ENCODE measurements around the gene WDFY4.

WDFY4 gene

DNA sequence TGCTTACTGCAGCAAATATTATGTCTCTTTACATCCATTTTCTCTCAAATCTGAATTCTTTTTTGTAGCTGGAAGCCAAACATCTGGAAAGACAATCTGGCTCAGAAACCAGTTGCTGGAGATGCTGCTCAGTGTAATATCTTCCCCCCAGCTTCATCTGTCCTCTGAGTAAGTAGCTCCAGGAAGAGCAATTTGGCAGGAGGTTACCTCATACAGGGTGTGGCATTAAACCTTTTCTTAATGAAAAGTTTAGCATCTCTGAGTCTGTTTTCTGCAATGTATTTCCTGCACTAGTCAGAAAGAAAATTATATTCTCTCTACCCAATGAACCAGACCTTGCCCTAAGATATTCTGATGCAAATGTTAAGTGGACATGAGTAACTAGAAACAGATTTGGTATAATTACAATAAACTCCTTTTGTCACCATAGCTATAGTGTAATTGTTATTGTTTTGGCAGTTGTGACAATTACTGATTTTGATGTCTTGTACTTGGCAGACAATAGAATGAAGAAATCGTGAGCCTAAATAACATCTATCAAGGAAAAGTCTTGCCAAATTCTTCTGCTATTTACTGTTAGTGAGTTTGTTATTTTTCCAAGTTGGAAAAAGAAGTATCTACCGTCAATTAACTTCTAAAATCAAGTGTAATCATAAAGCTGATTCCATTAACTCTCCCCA is 123.3 kb downstream of the WDFY4 start:
- DNase-seq, result no peak

DNA sequence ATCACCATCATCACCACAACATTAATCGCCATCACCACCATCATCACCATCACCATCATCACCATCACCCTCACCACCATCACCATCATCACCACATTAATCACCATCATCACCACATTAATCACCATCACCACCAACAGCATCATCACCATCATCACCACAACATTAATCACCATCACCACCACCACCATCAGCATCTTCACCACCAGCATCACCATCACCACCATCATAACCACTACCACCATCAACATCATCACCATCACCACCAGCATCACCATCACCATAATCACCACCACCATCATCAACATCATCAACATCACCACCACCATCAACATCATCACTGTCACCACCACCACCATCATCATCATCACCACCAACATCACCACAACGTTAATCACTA is 124.6 kb downstream of the WDFY4 start:
- DNase-seq, result no peak

DNA sequence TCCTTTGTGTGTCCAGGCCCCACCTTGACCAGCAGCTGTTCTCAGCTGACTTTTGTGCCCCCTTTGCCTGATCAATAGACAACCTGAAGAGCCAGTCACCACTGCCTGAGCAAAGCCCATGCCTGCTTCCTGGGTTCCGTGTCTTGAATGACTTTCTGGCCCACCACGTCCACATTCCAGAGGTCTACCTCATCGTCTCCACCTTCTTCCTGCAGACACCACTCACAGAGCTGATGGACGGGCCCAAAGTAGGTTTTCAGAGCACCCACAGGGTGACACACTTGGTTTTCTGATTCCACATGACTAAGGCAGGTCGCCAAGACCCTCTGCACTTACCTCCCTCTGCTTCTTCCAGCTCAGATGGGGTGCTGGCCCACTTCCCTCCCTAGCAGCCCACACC is 126.8 kb downstream of the WDFY4 start:
- DNase-seq, result no peak

DNA sequence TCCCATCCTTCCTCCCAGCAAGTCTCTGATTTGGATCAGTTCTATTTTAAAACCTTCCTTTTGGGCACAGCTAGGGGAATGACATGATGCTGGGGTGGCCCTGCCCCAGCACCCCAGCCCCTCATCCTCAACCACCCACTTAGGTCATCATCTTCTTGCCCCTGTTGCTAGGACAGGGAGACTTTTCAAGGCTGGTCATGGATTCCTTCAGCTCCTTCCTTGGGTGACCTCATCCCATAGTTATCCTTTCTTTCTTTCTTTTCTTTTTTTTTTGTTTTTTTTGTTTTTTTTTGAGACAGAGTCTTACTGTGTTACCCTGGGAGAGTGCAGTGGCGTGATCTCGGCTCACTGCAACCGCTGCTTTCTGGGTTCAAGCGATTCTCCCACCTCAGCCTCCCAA is 127.2 kb downstream of the WDFY4 start:
- no peak for DNase-seq

DNA sequence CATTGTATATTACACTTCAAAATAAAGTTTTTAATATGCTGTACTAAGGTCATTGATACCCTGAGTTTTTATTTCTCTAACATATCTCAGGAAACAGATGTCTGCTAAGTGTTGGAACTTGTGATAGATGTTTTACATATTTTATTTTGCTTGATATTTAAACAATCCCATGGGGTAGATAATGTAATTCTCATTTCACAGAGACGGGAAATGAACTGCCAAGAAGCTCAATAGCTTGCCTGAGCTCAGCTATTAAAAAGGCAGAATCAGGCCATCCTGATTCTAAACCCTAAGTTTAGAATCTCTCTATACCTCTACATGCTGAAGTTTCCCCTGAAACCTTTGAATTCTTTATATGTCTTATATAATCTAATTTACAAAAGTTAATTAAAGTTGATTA is 128.6 kb downstream of the WDFY4 start:
- DNase-seq, result no peak

DNA sequence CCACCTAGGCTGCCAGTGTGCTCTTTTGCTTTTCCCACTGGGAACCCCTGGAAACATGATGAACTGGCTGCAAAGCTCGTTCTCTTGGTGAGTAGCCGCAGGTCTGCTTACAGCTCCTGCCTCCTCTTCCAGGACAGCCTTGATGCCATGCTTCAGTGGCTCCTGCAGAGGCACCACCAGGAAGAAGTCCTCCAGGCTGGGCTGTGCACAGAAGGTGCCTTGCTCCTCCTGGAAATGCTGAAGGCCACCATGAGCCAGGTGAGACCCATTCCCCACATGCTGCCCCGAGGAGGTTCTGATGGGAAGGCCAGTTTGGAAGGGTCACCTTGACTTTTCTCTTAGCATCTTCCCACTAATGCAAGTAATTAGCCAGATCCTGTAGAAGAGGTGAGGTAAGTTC is 129.2 kb downstream of the WDFY4 start:
- no peak for DNase-seq

DNA sequence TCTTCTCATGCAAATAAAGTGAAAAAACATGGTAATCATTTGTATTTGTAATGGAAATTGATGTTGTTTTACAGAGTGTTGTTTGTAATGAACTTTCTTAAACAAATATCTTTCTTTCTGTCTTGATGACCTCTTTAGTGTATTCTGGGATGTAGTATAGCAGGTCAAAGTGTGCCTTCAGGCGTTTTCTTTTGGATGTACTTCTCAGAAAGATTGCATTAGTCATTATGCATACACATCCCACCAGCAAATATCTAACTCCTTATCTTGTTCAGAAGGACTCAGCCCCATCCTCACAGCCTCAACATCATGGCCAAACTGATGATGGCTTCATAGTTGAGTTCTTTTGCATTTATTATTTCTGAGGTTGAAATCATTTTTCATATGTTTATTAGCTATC is 130.3 kb downstream of the WDFY4 start:
- DNase-seq, result no peak

DNA sequence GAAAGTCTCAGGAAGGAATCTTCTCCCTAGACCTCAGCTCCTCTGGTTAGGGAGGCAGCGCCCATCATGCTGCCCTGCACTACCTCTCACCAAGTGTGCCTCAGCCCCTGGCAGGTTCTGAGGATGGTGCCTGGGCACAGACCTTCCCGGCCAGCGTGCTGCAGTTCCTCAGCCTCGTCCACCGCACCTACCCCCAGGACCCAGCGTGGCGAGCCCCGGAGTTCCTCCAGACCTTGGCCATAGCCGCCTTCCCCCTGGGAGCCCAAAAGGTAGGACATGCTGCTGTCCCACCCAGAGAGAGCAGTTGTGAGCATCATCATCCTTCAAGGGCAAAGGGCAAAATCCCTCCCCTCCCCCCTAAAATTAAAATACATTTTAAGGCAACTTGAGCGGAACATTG is 132.5 kb downstream of the WDFY4 start:
- DNase-seq, result no peak

DNA sequence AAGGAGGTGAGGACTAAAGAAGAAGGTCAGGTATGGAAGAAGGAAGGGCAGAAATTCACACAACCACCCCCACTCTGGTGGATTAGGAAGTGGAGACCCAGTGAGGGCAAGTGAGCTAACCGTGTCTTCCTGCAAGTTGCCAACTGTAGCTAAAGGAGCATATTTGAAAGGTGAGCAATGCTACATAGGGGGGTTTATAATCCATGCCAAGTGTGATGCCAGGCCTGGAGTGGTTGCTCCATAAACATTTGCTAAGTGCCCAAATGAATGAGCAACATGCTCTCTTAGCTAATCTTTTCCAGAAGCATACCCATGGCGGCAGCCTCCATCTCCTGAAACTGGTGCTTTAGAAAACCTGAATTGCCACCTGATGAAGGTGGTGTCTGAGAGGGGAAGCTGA is 133.4 kb downstream of the WDFY4 start:
- DNase-seq, result no peak

DNA sequence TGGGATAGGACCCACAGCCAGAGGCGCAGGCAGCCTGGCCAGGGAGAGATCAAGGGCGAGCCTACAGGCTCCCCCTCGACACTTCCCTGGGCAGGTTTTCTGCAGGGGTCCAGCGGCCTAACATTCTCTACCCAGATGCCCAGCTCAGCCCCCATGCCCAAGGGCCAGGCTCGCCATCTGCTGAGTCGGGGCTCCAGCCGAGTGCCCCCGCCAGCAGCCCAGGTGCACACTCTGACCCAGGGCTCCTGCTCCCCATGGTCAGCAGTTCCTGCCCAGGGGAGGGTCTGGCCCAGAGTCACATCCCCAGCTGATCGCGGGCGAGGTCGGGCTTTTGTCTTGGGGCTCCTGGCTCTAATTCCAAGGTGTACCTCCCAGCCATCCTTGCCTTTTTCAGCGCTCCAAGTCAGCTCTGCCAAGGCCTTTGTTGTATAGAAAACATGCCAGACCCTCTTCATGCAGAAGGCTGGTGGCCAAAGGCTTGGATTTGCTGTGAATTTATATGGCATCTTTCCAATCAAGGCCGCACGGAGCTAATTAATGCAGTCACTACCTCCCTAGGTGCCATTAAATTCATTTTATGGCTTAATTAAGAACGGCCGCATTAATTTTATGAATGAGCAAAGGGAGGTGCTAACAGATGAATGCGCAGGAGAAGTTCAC is 134.3 kb downstream of the WDFY4 start:
- no peak for DNase-seq

DNA sequence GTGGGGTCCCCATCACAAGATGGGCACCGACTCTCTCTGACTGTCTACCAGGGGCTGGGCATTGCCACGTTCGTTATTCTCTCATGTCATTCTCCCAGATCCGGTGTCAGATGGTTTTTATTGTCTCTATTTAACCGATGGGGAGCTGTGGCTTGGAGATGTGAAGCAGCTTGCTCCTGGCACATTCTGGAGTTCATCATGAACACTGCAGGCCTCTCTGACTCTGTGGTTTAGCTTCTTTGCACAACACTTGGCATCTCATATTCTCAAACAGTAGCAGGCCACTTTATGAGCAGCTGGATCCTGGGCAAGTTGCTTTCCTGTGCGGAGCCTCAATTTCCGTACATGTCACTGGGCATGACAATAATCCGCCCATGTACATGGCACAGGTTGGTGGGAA is 135.1 kb downstream of the WDFY4 start:
- no peak for DNase-seq

DNA sequence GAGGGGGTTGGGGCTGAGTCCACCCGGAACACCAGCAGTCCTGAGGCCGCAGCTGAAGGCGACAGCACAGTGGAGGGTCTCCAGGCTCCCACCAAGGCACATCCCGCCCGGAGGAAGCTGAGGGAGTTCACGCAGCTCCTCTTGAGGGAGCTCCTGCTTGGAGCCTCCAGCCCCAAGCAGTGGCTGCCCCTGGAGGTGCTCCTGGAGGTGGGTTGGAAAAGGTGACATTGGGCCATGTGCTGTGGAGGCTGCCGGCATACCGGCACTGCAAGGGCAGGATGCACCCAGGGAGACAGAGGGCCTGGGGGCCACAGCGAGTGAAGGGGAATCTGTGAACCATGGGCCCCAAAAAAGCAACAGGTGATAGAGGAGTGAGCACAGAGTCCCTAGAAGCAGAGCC is 135.6 kb downstream of the WDFY4 start:
- DNase-seq, result no peak

DNA sequence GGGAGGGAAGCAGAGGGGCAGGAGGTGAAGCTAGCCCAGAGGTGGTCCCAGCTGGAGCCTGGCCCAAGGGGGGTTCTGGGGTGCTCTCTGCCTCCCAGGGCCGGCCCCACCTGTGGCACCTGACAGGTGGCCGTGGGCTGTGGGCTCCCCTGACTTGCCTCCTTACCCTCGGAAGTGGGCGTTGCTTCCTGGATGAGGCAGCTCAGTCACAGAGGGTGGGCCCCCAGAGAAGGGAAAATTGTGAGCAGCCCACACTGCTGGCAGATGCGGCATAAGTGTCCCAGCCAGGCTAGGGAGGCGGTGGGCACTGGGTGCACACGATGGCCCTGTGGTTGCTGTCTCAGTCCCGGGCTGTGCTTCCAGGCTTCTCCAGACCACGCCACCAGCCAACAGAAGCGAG is 136.0 kb downstream of the WDFY4 start:
- DNase-seq, result no peak

DNA sequence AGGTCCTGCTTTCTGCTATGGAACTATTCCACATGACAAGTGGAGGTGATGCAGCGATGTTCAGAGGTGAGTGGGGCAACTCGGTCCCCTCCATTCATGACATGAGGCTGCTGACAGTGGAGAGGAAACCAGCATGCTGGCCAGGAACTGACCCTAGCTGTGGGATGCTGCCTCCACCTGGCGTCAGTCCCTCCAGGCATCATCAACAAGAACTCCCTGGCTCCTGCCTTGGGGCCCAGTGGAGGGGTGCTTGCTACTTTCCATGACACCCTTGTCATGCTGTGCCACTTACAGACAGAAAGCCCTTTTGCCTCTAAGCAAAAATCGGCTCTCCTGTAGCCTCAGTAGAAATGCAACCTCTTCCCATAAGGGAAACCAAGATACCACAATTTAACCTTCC is 136.4 kb downstream of the WDFY4 start:
- DNase-seq, result no peak

DNA sequence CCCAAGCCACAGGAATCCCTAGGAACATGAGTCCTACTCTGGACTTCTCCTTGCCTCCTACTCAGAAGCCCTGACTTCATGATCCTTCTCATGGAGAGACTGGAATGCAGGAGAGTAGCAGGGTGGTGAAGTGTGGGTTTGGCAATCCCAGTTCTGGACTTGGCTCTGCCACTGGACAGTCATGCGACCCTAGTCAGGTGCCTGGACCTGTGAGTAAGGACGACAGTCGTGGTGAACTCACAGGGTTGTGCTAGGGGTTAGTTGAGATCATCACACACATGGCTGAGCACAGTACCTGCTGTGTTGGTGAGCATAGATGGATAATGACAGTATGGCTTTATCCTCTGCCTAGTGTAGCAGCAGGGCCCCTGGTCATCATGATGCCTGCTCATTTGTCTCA is 137.0 kb downstream of the WDFY4 start:
- no peak for DNase-seq

DNA sequence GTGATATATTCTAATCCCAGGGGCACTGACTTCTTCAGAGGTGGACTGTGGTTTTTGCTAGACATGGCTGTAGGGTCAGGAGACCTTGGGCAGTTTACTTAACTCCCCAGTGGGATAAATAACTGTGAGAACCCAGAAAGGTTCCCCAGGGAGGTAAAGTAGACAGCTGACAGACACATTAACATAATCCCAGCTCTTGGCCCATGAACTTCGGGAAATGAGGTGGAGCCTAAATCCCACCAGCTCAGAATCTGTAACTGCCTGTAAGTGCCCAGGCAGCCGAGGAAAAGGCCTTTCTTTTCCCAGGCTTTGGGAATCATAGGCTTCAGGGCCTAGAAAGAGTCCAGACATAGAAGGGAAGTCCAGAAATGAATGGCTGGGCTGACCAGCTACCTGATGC is 149.0 kb downstream of the WDFY4 start:
- DNase-seq, result no peak

DNA sequence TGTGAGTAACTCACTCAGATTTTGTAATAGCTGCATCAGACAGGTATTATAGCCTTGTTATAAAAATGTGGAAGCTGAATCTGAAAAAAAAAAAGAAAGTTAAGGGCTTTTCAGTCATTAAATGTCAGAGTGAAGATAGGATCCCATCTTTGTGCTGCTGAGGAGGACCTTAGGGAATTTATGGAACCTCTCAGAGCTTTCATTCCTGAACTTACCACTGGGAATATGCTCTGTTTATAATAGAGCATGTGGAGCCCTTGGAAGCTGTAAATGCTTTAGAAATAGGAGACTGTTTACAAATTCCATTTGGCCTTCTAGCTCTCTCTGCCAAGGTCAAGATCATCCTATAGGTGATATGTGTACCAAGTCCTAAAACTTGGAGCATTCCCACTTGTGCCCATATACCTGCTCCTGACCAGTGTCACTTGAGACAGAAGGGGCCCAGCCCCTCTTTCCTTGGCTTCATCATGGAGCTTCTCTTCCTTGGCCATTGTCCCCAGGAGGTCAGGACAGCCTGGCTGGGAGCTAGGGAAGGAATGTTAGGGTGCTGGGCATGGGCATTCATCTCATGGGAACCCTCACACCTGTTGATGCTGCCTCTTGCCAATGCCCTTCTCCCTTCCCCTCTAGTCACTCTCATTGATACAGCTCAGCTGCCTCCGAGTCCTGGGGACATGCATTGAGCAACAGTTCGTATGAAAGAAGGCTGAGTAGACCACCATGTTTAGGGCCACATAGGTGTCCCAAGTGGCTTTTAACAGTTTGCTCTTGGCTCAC is 149.7 kb downstream of the WDFY4 start:
- no peak for DNase-seq

DNA sequence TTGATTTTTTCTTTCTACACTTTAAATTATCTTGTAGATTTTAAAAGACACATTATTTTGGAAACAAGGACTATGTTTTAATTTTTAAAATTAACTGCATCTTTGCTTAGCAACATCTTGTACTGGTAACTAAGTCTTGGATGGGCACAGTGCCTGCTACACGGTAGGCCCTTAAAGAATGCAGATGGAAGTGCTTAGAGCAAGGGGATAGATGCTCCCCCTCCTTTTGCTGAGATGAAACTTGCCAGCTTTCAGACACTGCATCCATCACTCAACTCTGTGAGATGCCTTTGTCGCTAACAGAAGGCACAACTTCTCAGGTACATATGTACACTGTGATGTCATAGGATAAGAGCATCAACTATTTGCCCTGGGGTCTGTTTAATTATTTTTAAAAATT is 151.1 kb downstream of the WDFY4 start:
- no peak for DNase-seq

DNA sequence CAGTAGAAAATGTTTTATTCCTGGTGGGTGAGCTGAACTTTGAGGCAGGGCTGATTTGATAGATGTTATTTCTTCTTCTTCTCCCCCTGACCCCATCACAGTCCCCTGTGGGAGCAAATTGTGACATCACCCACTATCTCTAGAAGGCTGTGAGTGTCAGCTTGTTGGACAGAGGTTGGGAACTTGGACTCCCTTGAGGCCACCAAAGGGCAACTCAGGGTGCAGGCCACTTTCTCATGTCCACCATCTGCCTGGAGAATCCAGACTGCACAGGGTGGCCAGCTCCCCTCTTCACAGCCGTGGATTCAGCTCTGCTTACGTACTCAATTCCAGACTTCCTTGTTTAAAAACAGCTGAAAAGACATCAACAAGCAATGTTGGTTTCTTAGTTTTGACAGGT is 151.9 kb downstream of the WDFY4 start:
- DNase-seq, result no peak

DNA sequence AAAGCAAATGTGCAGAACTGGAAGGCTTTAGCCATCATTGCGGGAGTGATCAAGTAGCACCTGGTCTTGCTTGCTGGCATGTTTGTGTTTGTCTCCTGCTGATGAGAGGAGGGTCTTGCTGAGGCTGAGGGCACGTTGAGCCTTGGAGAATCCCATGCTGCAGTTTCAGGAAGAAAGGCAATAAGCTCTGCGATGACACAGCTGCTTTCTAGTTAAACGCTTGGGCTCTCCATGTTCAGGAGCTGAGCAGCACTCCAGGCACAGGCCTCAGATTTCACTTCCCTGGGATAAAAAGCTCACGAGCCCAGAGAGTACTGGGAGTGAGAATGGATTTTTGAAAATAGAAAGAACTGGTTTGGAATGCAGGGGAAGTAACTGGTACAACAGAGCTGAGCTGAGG is 154.2 kb downstream of the WDFY4 start:
- no peak for DNase-seq

DNA sequence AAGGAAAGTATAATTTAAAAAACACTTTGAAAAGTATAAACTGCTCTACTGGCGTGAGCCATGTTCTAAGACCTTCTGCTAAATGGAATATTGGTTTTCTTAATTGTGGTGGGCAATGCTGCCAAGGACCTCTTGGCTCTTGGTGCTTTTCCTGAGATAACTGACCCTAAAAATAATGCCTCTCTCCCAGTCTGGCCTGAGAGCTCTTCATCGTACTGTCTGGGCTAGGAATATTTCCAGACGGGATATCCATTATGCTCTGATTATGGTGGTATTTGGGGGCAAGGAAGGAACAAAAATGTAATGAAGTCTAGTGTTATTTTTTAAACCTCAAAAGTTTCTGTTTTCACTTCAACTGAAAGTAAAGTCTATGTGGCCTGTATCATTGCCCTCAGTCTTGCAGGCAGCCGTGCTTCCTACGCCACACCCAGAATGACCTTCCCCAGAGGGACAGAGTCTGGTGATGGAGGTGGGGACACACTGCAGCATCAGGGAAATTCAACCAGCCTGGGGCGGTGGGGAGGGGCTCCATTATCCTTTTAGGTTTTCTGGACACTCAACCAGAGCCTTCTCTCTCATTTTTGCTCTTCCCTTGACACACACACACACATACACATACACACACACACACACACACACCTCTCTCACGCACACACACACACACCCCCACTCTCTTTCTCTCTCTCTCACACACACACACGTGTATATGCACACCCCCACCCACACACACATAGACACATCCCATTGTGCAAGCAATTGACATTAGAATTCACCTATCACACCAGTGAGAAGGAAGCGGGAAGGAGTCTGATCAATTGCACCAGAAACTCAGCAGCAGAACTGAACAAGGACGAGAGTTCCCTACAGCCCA is 155.4 kb downstream of the WDFY4 start:
- no peak for DNase-seq

DNA sequence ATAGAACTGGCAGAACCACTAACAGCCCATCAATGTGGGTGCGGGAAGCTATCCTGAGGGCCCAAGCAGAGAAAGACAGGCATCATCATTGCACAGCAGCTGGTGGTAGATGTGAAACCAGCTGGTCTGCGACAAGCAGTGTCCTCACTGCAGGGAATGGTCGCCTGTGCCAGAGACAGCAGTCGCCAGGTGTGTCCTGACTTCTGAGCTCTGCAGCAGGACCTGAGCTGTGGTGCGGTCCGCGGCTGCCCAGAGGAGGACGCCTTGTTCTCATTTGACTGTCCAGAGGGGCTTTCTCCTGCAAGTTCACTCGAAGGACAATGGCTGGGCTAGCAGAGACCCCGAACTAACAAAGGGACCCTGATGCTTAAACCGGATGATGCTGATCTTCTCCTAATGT is 157.6 kb downstream of the WDFY4 start:
- no peak for DNase-seq
